HCT116 (cell line): ENCODE results near the gene ATP8A2. TPM values are rescaled to one million over a fixed set of nuclear protein-coding genes. Genes with fewer than 3 reads are reported as not detected.

Experiments used
- ATAC-seq: fragments of 200-7000 bp; cut with Tn5 transposase; 2 replicates; pipeline ENCODE4 v1.9.1; 2020; ENCODE audit warnings: mild to moderate bottlenecking, moderate library complexity
- BruUV-seq: library from RNA; stranded (reverse); fragments of 400-500 nt; replicated peaks from 2 replicates; lab custom pipeline; 2021; lab: Mats Ljungman, UMichigan
- CTCF ChIA-PET: fragments of 300-600 bp; sonication (Branson Sonifier 250); formaldehyde crosslinking; loops from one replicate; lab custom pipeline; 2021; ENCODE audit warnings: antibody characterized with exemption; lab: Charles Lee
- POLR2A ChIA-PET: fragments of 300-600, 350-600 bp; sonication (Branson Sonifier 250); formaldehyde crosslinking; loops from one replicate; lab custom pipeline; 2021; ENCODE audit warnings: antibody characterized with exemption; lab: Charles Lee
- RAD21 ChIA-PET, 2 experiments: fragments of 300-600 bp; sonication (Branson Sonifier 250); formaldehyde crosslinking; loops; one replicate each; lab custom pipeline; 2023; ENCODE audit warnings: low total read pairs in 2 of 2; ENCODE audit not compliant: uncharacterized antibody in 2 of 2, unreplicated experiment in 2 of 2, low non-redundant PET in 1 of 2; lab: Charles Lee
- DNase-seq: peaks from one replicate; pipeline ENCODE4 v3.0.0-alpha.2; 2010; ENCODE audit warnings: low read depth, low spot score
- H2AFZ ChIP-seq: fragments of 200-600 bp; shearing (Covaris generic), sonication (generic); 2 replicates; pipeline ENCODE4 v1.6.1; 2017; ENCODE audit warnings: low read depth, mixed run types, mixed read lengths, antibody characterized with exemption, low read length; ENCODE audit not compliant: poor library complexity, severe bottlenecking
- H3K27ac ChIP-seq: 2 replicates; pipeline ENCODE4 v1.5.1; 2012; ENCODE audit warnings: low read depth, low read length
- H3K27me3 ChIP-seq: fragments of 200-600 bp; sonication (generic); 2 replicates; pipeline ENCODE4 v1.6.1; 2016; ENCODE audit warnings: mixed run types, low read length, mixed read lengths; ENCODE audit not compliant: insufficient read depth
- H3K36me3 ChIP-seq, 2 experiments: fragments of 200-500 bp in 1 of 2; fragments of 200-600 bp in 1 of 2; sonication (Bioruptor generic) in 1 of 2; sonication (generic) in 1 of 2; 2 replicates each; pipeline versions ENCODE4 v1.5.1 to v1.6.1; 2014 to 2016; ENCODE audit warnings: low read length in 2 of 2, inconsistent platforms in 1 of 2, mixed read lengths in 1 of 2, mixed run types in 1 of 2; ENCODE audit not compliant: insufficient read depth in 2 of 2, control insufficient read depth in 1 of 2
- H3K4me1 ChIP-seq, 2 experiments: fragments of 200-600 bp in 1 of 2; sonication (generic) in 1 of 2; 2 replicates each; pipeline versions ENCODE4 v1.5.1 to v1.6.1; 2012 to 2017; ENCODE audit warnings: low read length in 2 of 2, inconsistent platforms in 1 of 2, mild to moderate bottlenecking in 1 of 2, mixed read lengths in 1 of 2, mixed run types in 1 of 2, moderate library complexity in 1 of 2; ENCODE audit not compliant: insufficient read depth in 2 of 2, control insufficient read depth in 1 of 2
- H3K4me2 ChIP-seq: fragments of 200-600 bp; sonication (generic); 2 replicates; pipeline ENCODE4 v1.6.1; 2017; ENCODE audit warnings: mixed run types, low read length, mixed read lengths
- H3K4me3 ChIP-seq, 2 experiments: fragments of 200-600 bp in 1 of 2; sonication (generic) in 1 of 2; replicated peaks in 1 of 2; 2 replicates each; pipeline ENCODE4 v1.5.1; 2011 to 2016; ENCODE audit warnings: low read length in 2 of 2, control low read depth in 1 of 2, low read depth in 1 of 2, mild to moderate bottlenecking in 1 of 2, mixed read lengths in 1 of 2, mixed run types in 1 of 2
- H3K79me2 ChIP-seq: fragments of 200-600 bp; sonication (generic); 2 replicates; pipeline ENCODE4 v1.6.1; 2017; ENCODE audit warnings: mild to moderate bottlenecking, mixed run types, low read length, moderate library complexity, mixed read lengths; ENCODE audit not compliant: insufficient read depth
- H3K9ac ChIP-seq: fragments of 200-600 bp; sonication (generic); 2 replicates; pipeline ENCODE4 v1.6.1; 2016; ENCODE audit warnings: low read length, mixed read lengths
- H3K9me2 ChIP-seq: fragments of 200-600 bp; sonication (generic), shearing (Covaris generic); 2 replicates; pipeline ENCODE4 v1.6.1; 2017; ENCODE audit warnings: mixed run types, mild to moderate bottlenecking, moderate library complexity; ENCODE audit not compliant: insufficient read depth
- H3K9me3 ChIP-seq, 2 experiments: fragments of 200-500 bp in 1 of 2; fragments of 200-600 bp in 1 of 2; sonication (Bioruptor generic) in 1 of 2; sonication (generic) in 1 of 2; 2 replicates each; pipeline ENCODE4 v1.6.1; 2014 to 2017; ENCODE audit warnings: low read length in 2 of 2, mixed read lengths in 2 of 2, inconsistent platforms in 1 of 2, low read depth in 1 of 2, mild to moderate bottlenecking in 1 of 2, mixed run types in 1 of 2, moderate library complexity in 1 of 2; ENCODE audit not compliant: control insufficient read depth in 1 of 2, insufficient read depth in 1 of 2
- H4K20me1 ChIP-seq: fragments of 200-600 bp; sonication (generic), shearing (Covaris generic); 2 replicates; pipeline ENCODE4 v1.6.1; 2017; ENCODE audit warnings: mixed run types, mild to moderate bottlenecking, moderate library complexity; ENCODE audit not compliant: insufficient read depth
- CBX3 ChIP-seq: IDR thresholded peaks from 2 replicates; pipeline ENCODE4 v1.6.1; 2012; ENCODE audit warnings: low read depth
- CEBPB ChIP-seq: IDR thresholded peaks from 2 replicates; pipeline ENCODE4 v1.6.1; 2012; ENCODE audit warnings: low read depth
- EGR1 ChIP-seq: IDR thresholded peaks from 2 replicates; pipeline ENCODE4 v1.6.1; 2012; ENCODE audit warnings: low read depth
- FOSL1 ChIP-seq: IDR thresholded peaks from 2 replicates; pipeline ENCODE4 v1.6.1; 2012; ENCODE audit warnings: low read depth
- JUND ChIP-seq: IDR thresholded peaks from 2 replicates; pipeline ENCODE4 v1.6.1; 2012
- POLR2AphosphoS5 ChIP-seq: IDR thresholded peaks from 2 replicates; pipeline ENCODE4 v1.6.1; 2011; ENCODE audit warnings: mild to moderate bottlenecking, low read depth, low read length, moderate library complexity
- TCF7L2 ChIP-seq: IDR thresholded peaks from 2 replicates; pipeline ENCODE4 v1.7.0; 2011; ENCODE audit warnings: borderline replicate concordance, inconsistent platforms; ENCODE audit not compliant: insufficient read depth, insufficient read length; ENCODE audit errors: extremely low read depth
- YY1 ChIP-seq: IDR thresholded peaks from 2 replicates; pipeline ENCODE4 v1.6.1; 2011; ENCODE audit warnings: low read length, low read depth, moderate library complexity, mild to moderate bottlenecking; ENCODE audit not compliant: insufficient replicate concordance; ENCODE audit errors: extremely low read depth
- intact Hi-C: fragments of 100-400 bp; cut with micrococcal nuclease; formaldehyde crosslinking; loops from 2 replicates; pipeline ENCODE4 v1.10.0; 2022
- total RNA-seq: library from RNA; stranded (reverse); gene quantifications from one replicate; pipeline ENCODE4 v1.2.1, GENCODE V29; 2021; ENCODE audit not compliant: unreplicated experiment
- TF ChIP-seq, protein P1 (sequence below): IDR thresholded peaks from 2 replicates; pipeline ENCODE4 v1.6.1; 2012
- TF ChIP-seq, protein P2 (sequence below): IDR thresholded peaks from 2 replicates; pipeline ENCODE4 v1.6.1; 2011; ENCODE audit warnings: mild to moderate bottlenecking, low read length, moderate library complexity; ENCODE audit not compliant: insufficient replicate concordance; ENCODE audit errors: extremely low read depth

Gene ATP8A2
- total RNA-seq, 1 experiment from 2014 or later, result not detected

DNA sequence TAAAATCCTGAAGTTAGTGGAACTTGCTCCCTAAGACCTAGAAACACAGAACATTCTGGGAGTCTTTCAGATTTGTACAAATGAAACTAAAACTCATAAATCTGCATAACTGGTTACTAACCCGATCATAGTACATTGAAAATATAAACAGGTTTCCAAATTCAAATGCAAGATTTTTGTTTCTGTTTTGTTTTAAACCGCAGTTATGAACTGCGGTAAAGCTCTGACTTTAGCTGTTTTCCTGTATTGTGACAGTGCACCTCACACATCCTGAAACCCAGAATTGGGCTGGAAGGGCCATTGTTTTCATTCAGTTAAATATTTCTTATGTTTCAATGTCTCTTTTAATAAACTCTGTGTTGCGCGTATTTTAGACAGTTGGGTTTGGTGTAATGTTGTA is 475.4 kb downstream of the ATP8A2 start:
- no peaks in the 10 kb centered on the region for H3K4me1 ChIP-seq
- peaks cover 50% of the 10 kb centered on the region for H3K27me3 ChIP-seq
- no peak overlapping the region for H3K4me2 ChIP-seq
- no peaks in the 10 kb centered on the region for H3K9me2 ChIP-seq
- H3K36me3 ChIP-seq, result no peaks in the 10 kb centered on the region
- ATAC-seq, result no peak
- no peak overlapping the region for H3K9ac ChIP-seq
- no peak overlapping the region for H3K4me3 ChIP-seq
- POLR2A ChIA-PET, result no interaction called here
- H3K79me2 ChIP-seq, result no peaks in the 10 kb centered on the region
- DNase-seq, result no peak
- no peaks in the 10 kb centered on the region for H4K20me1 ChIP-seq
- CTCF ChIA-PET, result no interaction called here
- H2AFZ ChIP-seq, result no peak overlapping the region
- no peaks in the 10 kb centered on the region for H3K9me3 ChIP-seq
- RAD21 ChIA-PET, result no interaction called here
- BruUV-seq, result no TSS peak
- intact Hi-C loops, result no loop called here
- no peak overlapping the region for H3K27ac ChIP-seq
- TF ChIP-seq EGR1, result no peak
- no peak for TF ChIP-seq CBX3
- TF ChIP-seq TCF7L2, result no peak
- no peak for TF ChIP-seq CEBPB
- TF ChIP-seq, protein P1, sequence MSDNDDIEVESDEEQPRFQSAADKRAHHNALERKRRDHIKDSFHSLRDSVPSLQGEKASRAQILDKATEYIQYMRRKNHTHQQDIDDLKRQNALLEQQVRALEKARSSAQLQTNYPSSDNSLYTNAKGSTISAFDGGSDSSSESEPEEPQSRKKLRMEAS, result no peak
- no peak for TF ChIP-seq YY1
- TF ChIP-seq, protein P2, sequence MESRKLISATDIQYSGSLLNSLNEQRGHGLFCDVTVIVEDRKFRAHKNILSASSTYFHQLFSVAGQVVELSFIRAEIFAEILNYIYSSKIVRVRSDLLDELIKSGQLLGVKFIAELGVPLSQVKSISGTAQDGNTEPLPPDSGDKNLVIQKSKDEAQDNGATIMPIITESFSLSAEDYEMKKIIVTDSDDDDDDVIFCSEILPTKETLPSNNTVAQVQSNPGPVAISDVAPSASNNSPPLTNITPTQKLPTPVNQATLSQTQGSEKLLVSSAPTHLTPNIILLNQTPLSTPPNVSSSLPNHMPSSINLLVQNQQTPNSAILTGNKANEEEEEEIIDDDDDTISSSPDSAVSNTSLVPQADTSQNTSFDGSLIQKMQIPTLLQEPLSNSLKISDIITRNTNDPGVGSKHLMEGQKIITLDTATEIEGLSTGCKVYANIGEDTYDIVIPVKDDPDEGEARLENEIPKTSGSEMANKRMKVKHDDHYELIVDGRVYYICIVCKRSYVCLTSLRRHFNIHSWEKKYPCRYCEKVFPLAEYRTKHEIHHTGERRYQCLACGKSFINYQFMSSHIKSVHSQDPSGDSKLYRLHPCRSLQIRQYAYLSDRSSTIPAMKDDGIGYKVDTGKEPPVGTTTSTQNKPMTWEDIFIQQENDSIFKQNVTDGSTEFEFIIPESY, result no peak
- TF ChIP-seq JUND, result no peak
- no peak for TF ChIP-seq FOSL1
- TF ChIP-seq POLR2AphosphoS5, result no peak
